Vagina (tissue), 2 donors: ENCODE results near the gene KAZN. TPM values are rescaled to one million over a fixed set of nuclear protein-coding genes. Genes with fewer than 3 reads are reported as not detected.
A peak's percentile ranks its signal among the peaks of the same experiment; 100 is the strongest.

Experiments used
- DNase-seq, 2 donors: peaks; one replicate each; pipeline ENCODE4 v3.0.0-alpha.2; 2017; ENCODE audit errors: extremely low spot score in 2 of 2
- H3K27ac ChIP-seq: fragments of 200-600 bp; sonication (generic); one replicate; pipeline ENCODE4 v1.5.1; 2019
- H3K27me3 ChIP-seq: fragments of 200-600 bp; sonication (generic); one replicate; pipeline ENCODE4 v1.5.1; 2019
- H3K36me3 ChIP-seq, 2 donors: fragments of 200-600 bp; sonication (generic); one replicate each; pipeline ENCODE4 v1.5.1; 2017 to 2019
- H3K4me1 ChIP-seq: fragments of 200-600 bp; sonication (generic); one replicate; pipeline ENCODE4 v1.5.1; 2019
- H3K4me3 ChIP-seq, 2 donors: fragments of 200-600 bp; sonication (generic); 1 replicate in 1 of 2; 2 replicates in 1 of 2; pipeline ENCODE4 v1.5.1; 2016 to 2019
- H3K9me3 ChIP-seq: fragments of 200-600 bp; sonication (generic); one replicate; pipeline ENCODE4 v1.5.1; 2019
- CTCF ChIP-seq, 3 experiments: fragments of 450-650 bp in 2 of 3; fragments of 200-600 bp in 1 of 3; sonication (generic) in 1 of 3; IDR thresholded peaks; one replicate each; pipeline ENCODE4 v1.5.1; 2017 to 2019; ENCODE audit warnings: antibody characterized with exemption in 3 of 3, mild to moderate bottlenecking in 2 of 3, moderate library complexity in 2 of 3
- POLR2A ChIP-seq, 2 donors: fragments of 450-650 bp; IDR thresholded peaks; one replicate each; pipeline ENCODE4 v1.6.1; 2017; ENCODE audit warnings: antibody characterized with exemption in 2 of 2, mild to moderate bottlenecking in 2 of 2, moderate library complexity in 2 of 2
- POLR2AphosphoS5 ChIP-seq, 2 donors: sonication (generic); formaldehyde crosslinking; IDR thresholded peaks; one replicate each; pipeline ENCODE4 v1.9.0; 2017; ENCODE audit warnings: antibody characterized with exemption in 2 of 2, mild to moderate bottlenecking in 2 of 2, low read depth in 1 of 2; ENCODE audit not compliant: insufficient read depth in 1 of 2
- intact Hi-C: fragments of 100-400 bp; cut with DNase I; formaldehyde crosslinking; loops from one replicate; pipeline ENCODE4 v1.15.1; 2023
- total RNA-seq: library from RNA; depleted of rRNA; stranded (reverse); fragments of >200 nt; gene quantifications from one replicate; pipeline ENCODE4 v1.2.3, GENCODE V29; 2016

Gene KAZN
- total RNA-seq, 1 donor from 2014 or later, result 29.5 TPM

GRCh38 chr1:14949270-14949835, 350.9 kb downstream of the KAZN start:
- no peak for DNase-seq
- peaks cover 49% of the 10 kb centered on the region for H3K4me1 ChIP-seq

GRCh38 chr1:14949836-14950713, 351.6 kb downstream of the KAZN start:
- TF ChIP-seq CTCF (IDR thresholded peaks at IDR 0.05), result no peak
- TF ChIP-seq POLR2A (IDR thresholded peaks at IDR 0.05), result no peak
- TF ChIP-seq POLR2AphosphoS5 (IDR thresholded peaks at IDR 0.05; ENCODE audit: insufficient read depth in 1 of 2, low read depth in 1 of 2), result no peak
- Histone ChIP-seq H3K36me3 (no peaks in the 10 kb centered on the region), H3K27ac (peak overlapping the region; percentile 2), H3K4me1 (peaks cover 49% of the 10 kb centered on the region), H3K9me3 (no peaks in the 10 kb centered on the region), H3K4me3 (no peak overlapping the region), H3K27me3 (no peaks in the 10 kb centered on the region)
- intact Hi-C loops, result no loop called here
- no peak for DNase-seq

More at GRCh38 chr1:14949270-14949835, 350.9 kb downstream of the KAZN start:
- no peak overlapping the region for H3K27ac ChIP-seq
- no peaks in the 10 kb centered on the region for H3K27me3 ChIP-seq
- H3K9me3 ChIP-seq, result no peaks in the 10 kb centered on the region
- TF ChIP-seq POLR2A (IDR thresholded peaks at IDR 0.05) (no peak), CTCF (IDR thresholded peaks at IDR 0.05) (no peak), POLR2AphosphoS5 (IDR thresholded peaks at IDR 0.05; ENCODE audit: insufficient read depth in 1 of 2, low read depth in 1 of 2) (no peak)
- no peaks in the 10 kb centered on the region for H3K36me3 ChIP-seq
- no peak overlapping the region for H3K4me3 ChIP-seq
- intact Hi-C loops, result no loop called here

- Histone ChIP-seq H3K27ac (no peak overlapping the region), H3K4me3 (no peak overlapping the region), H3K27me3 (no peaks in the 10 kb centered on the region), H3K4me1 (peaks cover 41% of the 10 kb centered on the region), H3K36me3 (no peaks in the 10 kb centered on the region), H3K9me3 (no peaks in the 10 kb centered on the region)
- TF ChIP-seq POLR2AphosphoS5 (IDR thresholded peaks at IDR 0.05; ENCODE audit: insufficient read depth in 1 of 2, low read depth in 1 of 2), result no peak
- no peak for TF ChIP-seq POLR2A (IDR thresholded peaks at IDR 0.05)
- no peak for TF ChIP-seq CTCF (IDR thresholded peaks at IDR 0.05)
- intact Hi-C loops, result no loop called here
- no peak for DNase-seq
Measured at GRCh38 chr1:14951766-14952165, 353.3 kb downstream of the KAZN start.

GRCh38 chr1:14952626-14953314, 354.3 kb downstream of the KAZN start:
- DNase-seq, result no peak
- no peaks in the 10 kb centered on the region for H3K36me3 ChIP-seq
- no peaks in the 10 kb centered on the region for H3K9me3 ChIP-seq
- peaks cover 35% of the 10 kb centered on the region for H3K4me1 ChIP-seq
- H3K27ac ChIP-seq, result no peak overlapping the region
- no peak overlapping the region for H3K4me3 ChIP-seq
- H3K27me3 ChIP-seq, result no peaks in the 10 kb centered on the region
- intact Hi-C loops, result no loop called here
- no peak for TF ChIP-seq POLR2AphosphoS5 (IDR thresholded peaks at IDR 0.05; ENCODE audit: insufficient read depth in 1 of 2, low read depth in 1 of 2)
- no peak for TF ChIP-seq CTCF (IDR thresholded peaks at IDR 0.05)
- TF ChIP-seq POLR2A (IDR thresholded peaks at IDR 0.05), result no peak
